IPS-18a (cell line): ENCODE measurements around the gene TANC2.
"Not testable (repeated sequence)": the region's sequence is repeated elsewhere in the genome, so short reads cannot be mapped to it uniquely, and the experiment has no call there.

Experiments
- H3K27ac ChIP-seq: one replicate; pipeline ENCODE4 v1.5.1; 2013; ENCODE audit warnings: low read length
- H3K27me3 ChIP-seq: one replicate; pipeline ENCODE4 v1.6.1; 2013; ENCODE audit warnings: mild to moderate bottlenecking, low read length; ENCODE audit not compliant: control insufficient read depth, insufficient read depth
- H3K36me3 ChIP-seq: one replicate; pipeline ENCODE4 v1.6.1; 2013; ENCODE audit warnings: low read depth, low read length; ENCODE audit not compliant: control insufficient read depth
- H3K4me1 ChIP-seq: one replicate; pipeline ENCODE4 v1.6.1; 2013; ENCODE audit warnings: low read depth, low read length; ENCODE audit not compliant: control insufficient read depth
- H3K4me3 ChIP-seq: one replicate; pipeline ENCODE4 v1.5.1; 2013; ENCODE audit warnings: low read length
- H3K9ac ChIP-seq: one replicate; pipeline ENCODE4 v1.6.1; 2013; ENCODE audit warnings: mild to moderate bottlenecking, low read length, moderate library complexity
- H3K9me3 ChIP-seq: one replicate; pipeline ENCODE4 v1.6.1; 2013; ENCODE audit warnings: low read depth, low read length; ENCODE audit not compliant: control insufficient read depth

The TANC2 gene

GRCh38 chr17:62965174-62965685, 805 bp upstream of the TANC2 start:
- Histone ChIP-seq H3K9me3 (no peaks in the 10 kb centered on the region), H3K4me3 (peak overlapping the region; percentile 67), H3K4me1 (peaks cover 12% of the 10 kb centered on the region), H3K9ac (peak overlapping the region; percentile 20), H3K36me3 (no peaks in the 10 kb centered on the region), H3K27ac (no peak overlapping the region), H3K27me3 (peaks cover 37% of the 10 kb centered on the region)

DNA sequence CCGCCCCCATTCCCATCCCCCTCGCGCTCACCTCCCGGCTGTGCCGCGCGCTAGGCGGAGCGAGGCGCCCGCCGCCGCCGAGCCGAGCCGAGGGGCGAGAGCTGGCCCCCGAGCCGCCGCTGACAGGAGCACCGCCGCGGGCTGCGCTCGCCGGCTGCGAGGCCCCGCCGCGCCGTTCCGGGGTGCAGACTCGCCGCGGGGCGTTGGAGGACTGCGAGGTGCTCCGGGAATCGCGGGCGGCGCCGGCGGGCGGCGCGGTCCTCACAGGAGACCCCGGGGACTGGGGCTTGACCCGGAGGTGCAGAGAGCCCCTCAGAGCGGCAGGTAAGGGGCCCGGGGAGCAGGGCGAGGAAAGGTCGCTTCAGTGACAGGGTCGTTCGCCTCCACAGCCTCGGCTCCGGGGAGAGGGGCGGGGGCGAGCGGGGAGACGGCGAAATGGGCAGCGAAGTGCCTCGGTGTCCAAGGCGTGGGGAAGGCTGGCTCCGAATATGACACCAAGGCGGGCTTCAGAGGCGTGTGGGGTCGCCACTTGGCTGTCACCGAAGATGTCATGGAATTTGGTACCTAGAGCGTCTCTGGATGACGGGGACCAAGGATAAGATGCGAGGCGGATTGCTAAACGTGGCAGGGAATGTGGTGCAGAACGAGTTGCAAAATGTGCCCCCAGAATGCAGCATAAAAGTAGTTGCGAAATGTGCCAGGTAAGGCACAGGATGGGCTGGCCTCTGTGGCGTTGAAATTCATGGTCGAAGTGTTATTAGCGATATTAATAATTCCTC, 580 bp downstream of the TANC2 start:
- no peak overlapping the region for H3K27ac ChIP-seq

GRCh38 chr17:62967205-62967529, 1.1 kb downstream of the TANC2 start:
- H3K27ac ChIP-seq, result no peak overlapping the region
- H3K9ac ChIP-seq, result no peak overlapping the region
- no peaks in the 10 kb centered on the region for H3K9me3 ChIP-seq
- peak overlapping the region; percentile 67 for H3K4me3 ChIP-seq
- peaks cover 12% of the 10 kb centered on the region for H3K4me1 ChIP-seq
- H3K27me3 ChIP-seq, result peaks cover 37% of the 10 kb centered on the region
- H3K36me3 ChIP-seq, result no peaks in the 10 kb centered on the region

More for the DNA sequence above, 580 bp downstream of the TANC2 start:
- Histone ChIP-seq H3K36me3 (no peaks in the 10 kb centered on the region), H3K27me3 (peaks cover 37% of the 10 kb centered on the region), H3K9me3 (no peaks in the 10 kb centered on the region), H3K4me3 (peak overlapping the region; percentile 67), H3K4me1 (peaks cover 12% of the 10 kb centered on the region), H3K9ac (peak overlapping the region; percentile 20)

DNA sequence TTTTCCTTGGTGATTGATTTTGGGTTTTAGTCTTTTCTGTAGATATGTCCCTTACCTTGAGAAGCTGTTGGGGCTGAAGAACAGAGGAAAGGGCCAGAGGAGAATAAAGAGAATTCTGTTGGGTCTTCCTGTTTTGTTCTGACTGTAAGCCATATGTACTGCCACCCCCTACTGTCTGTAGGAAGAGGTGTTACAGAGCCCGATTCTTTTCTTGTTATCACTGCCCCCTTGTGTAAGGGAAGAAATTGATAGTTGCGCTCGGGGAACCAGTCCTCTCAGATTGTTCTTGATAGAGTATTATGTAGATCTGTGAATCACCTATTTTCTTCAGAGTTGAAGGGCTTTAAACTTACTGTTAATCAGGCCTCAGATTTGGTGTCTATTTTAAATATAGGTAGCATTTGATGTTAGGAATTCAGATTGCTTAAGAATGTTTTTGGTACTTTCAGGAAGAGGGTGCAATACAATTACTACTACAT, 2.4 kb downstream of the TANC2 start:
- Histone ChIP-seq H3K27ac (no peak overlapping the region), H3K36me3 (no peaks in the 10 kb centered on the region), H3K4me3 (peak overlapping the region; percentile 7), H3K4me1 (peaks cover 12% of the 10 kb centered on the region), H3K27me3 (peaks cover 37% of the 10 kb centered on the region), H3K9ac (no peak overlapping the region), H3K9me3 (no peaks in the 10 kb centered on the region)

DNA sequence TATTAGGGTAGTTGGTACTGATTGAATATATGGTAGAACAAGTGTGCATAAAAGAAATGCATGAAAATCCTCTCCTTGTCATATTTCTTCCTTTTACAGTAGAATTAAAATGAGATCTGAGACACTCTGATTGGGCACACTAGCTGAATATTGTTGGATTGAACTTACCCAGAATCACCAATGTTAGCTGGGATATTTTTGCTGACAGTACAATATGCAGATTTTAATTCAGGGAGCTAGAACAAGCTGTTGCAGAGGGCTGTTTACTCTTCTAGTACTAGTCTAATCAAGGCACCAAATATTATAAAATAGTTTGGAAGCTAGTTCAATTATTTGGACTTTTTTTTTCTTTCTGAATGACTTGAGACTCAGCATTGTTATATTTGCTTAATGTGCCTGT, 4.6 kb downstream of the TANC2 start:
- Histone ChIP-seq H3K36me3 (no peaks in the 10 kb centered on the region), H3K27me3 (peaks cover 19% of the 10 kb centered on the region), H3K4me3 (no peak overlapping the region), H3K27ac (no peak overlapping the region), H3K4me1 (peaks cover 7% of the 10 kb centered on the region), H3K9ac (no peak overlapping the region), H3K9me3 (no peaks in the 10 kb centered on the region)

DNA sequence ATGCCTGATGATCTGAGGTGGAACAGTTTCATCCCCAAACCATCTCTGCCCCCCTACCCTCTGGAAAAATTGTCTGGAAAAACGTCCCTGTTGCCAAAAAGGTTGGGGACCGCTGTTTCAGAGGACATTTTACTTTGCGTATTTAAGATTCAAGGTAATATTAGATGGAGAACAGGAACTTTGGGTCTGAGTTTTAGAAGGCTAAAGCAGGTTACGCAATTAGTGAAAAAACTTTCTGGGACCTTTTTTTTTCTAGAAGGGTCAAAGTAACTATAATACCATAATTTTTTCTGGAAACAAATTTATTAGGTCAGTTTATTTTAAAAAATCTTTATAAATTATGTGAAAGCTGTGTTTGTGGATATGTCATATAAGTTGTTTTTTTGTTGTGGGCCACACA, 5.8 kb downstream of the TANC2 start:
- peaks cover 6% of the 10 kb centered on the region for H3K4me1 ChIP-seq
- no peak overlapping the region for H3K4me3 ChIP-seq
- no peak overlapping the region for H3K9ac ChIP-seq
- no peak overlapping the region for H3K27ac ChIP-seq
- peaks cover 16% of the 10 kb centered on the region for H3K27me3 ChIP-seq
- no peaks in the 10 kb centered on the region for H3K36me3 ChIP-seq
- no peaks in the 10 kb centered on the region for H3K9me3 ChIP-seq

DNA sequence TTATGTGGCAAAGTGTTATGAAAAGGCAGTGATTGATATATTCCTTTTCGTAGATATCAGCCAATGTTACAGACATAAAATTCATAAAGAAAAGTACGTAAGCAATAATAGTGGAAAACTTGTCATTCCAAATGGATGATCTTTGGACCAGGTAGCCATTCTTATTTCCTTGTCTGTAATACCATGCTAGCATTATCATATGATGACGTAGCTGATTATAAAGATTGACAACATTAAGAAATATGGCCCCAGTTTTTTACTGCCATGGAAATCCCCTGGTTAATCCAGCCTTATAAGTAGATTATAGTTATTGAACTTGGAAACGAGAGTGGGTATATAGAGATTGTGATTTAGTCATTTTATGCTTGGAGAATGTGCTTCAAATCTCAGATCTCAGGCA, 8.8 kb downstream of the TANC2 start:
- H3K36me3 ChIP-seq, result no peaks in the 10 kb centered on the region
- no peak overlapping the region for H3K27ac ChIP-seq
- no peaks in the 10 kb centered on the region for H3K4me1 ChIP-seq
- H3K9me3 ChIP-seq, result no peaks in the 10 kb centered on the region
- no peak overlapping the region for H3K9ac ChIP-seq
- H3K4me3 ChIP-seq, result no peak overlapping the region
- H3K27me3 ChIP-seq, result no peaks in the 10 kb centered on the region

- Histone ChIP-seq H3K36me3 (no peaks in the 10 kb centered on the region), H3K27ac (no peak overlapping the region), H3K4me3 (no peak overlapping the region), H3K27me3 (no peaks in the 10 kb centered on the region), H3K9me3 (no peaks in the 10 kb centered on the region), H3K9ac (no peak overlapping the region), H3K4me1 (no peaks in the 10 kb centered on the region)
Observed at GRCh38 chr17:62975206-62975605, 9.2 kb downstream of the TANC2 start.

DNA sequence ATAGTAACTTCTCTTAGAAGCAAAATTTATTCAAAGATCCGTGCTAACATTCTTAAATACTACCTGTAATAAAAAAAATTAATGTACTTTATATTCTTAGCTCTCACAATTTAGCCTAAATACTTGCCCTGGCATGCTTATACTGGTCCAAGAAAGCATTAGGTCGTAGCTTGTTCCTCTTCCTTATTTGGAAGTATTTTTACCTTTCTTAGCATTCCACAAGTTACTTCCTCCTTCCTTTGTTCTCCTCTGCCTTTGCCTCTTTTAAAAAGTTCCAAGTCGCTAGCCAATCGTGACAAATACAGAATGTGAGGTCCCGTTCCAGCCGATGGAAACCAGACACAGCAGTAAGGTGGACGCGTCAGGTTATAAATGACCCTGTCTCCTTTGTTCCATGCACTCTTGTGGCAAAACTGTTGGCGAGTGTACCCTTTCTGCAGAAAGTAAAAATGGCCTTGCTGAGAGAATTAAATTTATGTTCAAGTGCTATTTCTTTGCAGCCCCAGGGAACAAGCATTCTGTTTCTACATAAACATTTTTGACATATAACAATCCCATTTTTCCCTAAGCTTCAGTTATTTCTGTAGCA, 10.7 kb downstream of the TANC2 start:
- H3K9me3 ChIP-seq, H3K4me1 ChIP-seq, H3K9ac ChIP-seq, H3K4me3 ChIP-seq, H3K27ac ChIP-seq, H3K27me3 ChIP-seq, H3K36me3 ChIP-seq: not testable (repeated sequence)

GRCh38 chr17:62980842-62981241, 14.8 kb downstream of the TANC2 start:
- Histone ChIP-seq H3K27me3 (peaks cover 8% of the 10 kb centered on the region), H3K27ac (no peak overlapping the region), H3K9ac (no peak overlapping the region), H3K4me1 (no peaks in the 10 kb centered on the region), H3K36me3 (no peaks in the 10 kb centered on the region), H3K4me3 (no peak overlapping the region), H3K9me3 (peaks cover 3% of the 10 kb centered on the region)

DNA sequence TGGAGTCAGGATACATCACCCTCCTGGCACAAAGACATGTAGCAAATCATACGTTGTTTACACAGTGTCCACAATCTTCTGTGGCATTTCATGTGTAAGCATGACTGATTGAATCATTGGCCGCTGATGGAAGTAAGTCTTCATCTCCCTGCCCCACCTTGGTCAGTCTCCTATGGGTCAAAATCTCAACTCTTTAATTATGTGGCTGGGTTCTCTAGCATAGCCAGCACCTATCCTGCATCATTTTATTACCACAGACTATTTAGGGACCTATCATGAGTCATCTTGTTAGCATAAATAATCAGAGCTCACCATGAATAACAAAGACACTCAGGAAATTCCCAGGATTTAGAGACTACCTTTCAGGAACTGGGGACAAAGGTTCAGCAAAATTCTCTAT, 15.9 kb downstream of the TANC2 start:
- Histone ChIP-seq H3K9me3 (peaks cover 3% of the 10 kb centered on the region), H3K4me1 (no peaks in the 10 kb centered on the region), H3K36me3 (no peaks in the 10 kb centered on the region), H3K4me3 (no peak overlapping the region), H3K9ac (no peak overlapping the region), H3K27me3 (peaks cover 8% of the 10 kb centered on the region), H3K27ac (no peak overlapping the region)

- Histone ChIP-seq H3K9ac (no peak overlapping the region), H3K9me3 (peaks cover 3% of the 10 kb centered on the region), H3K27ac (no peak overlapping the region), H3K36me3 (no peaks in the 10 kb centered on the region), H3K4me3 (no peak overlapping the region), H3K4me1 (no peaks in the 10 kb centered on the region), H3K27me3 (peaks cover 8% of the 10 kb centered on the region)
Observed at GRCh38 chr17:62984801-62985200, 18.8 kb downstream of the TANC2 start.
